Measurements from ENCODE around the gene TEX13D.
"Not testable (repeated sequence)": the region's sequence is repeated elsewhere in the genome, so short reads cannot be mapped to it uniquely, and the experiment has no call there.

The TEX13D gene

GRCh38 chrX:124332481-124333424 is at the start of gene TEX13D:
Gene TEX13D, plus strand, starts transcription at chrX:124332660. Its CDS starts 258 bp downstream, at chrX:124332918.
- DNase-seq (ENCODE audit: low read depth in 3 of 3, low spot score in 1 of 3): no peak

- DNase-seq (ENCODE audit: low read depth in 3 of 3, low spot score in 1 of 3): no peak
Measured at GRCh38 chrX:124289443-124289842, 43.0 kb upstream of the TEX13D start.

GRCh38 chrX:124293810-124294209 is 38.6 kb upstream of the TEX13D start:
- no peak for DNase-seq (ENCODE audit: low read depth in 3 of 3, low spot score in 1 of 3)

GRCh38 chrX:124299323-124299722 is 33.1 kb upstream of the TEX13D start:
- DNase-seq (ENCODE audit: low read depth in 3 of 3, low spot score in 1 of 3): not testable (repeated sequence)

- DNase-seq (ENCODE audit: low read depth in 3 of 3, low spot score in 1 of 3): no peak
Measured at GRCh38 chrX:124300405-124300804, 32.1 kb upstream of the TEX13D start.

GRCh38 chrX:124307253-124307907 is 25.1 kb upstream of the TEX13D start:
- DNase-seq (ENCODE audit: low read depth in 3 of 3, low spot score in 1 of 3): no peak

GRCh38 chrX:124325732-124326131 is 6.7 kb upstream of the TEX13D start:
- DNase-seq (ENCODE audit: low read depth in 3 of 3, low spot score in 1 of 3): no peak

GRCh38 chrX:124328765-124329164 is 3.7 kb upstream of the TEX13D start:
- DNase-seq (ENCODE audit: low read depth in 3 of 3, low spot score in 1 of 3): no peak

- no peak for DNase-seq (ENCODE audit: low read depth in 3 of 3, low spot score in 1 of 3)
Measured at GRCh38 chrX:124333862-124334261, 1.4 kb downstream of the TEX13D start.

- DNase-seq (ENCODE audit: low read depth in 3 of 3, low spot score in 1 of 3): not testable (repeated sequence)
Measured at GRCh38 chrX:124334555-124334954, 2.1 kb downstream of the TEX13D start.

GRCh38 chrX:124335598-124335997 is 3.1 kb downstream of the TEX13D start:
- no peak for DNase-seq (ENCODE audit: low read depth in 3 of 3, low spot score in 1 of 3)

GRCh38 chrX:124337916-124338315 is 5.5 kb downstream of the TEX13D start:
- no peak for DNase-seq (ENCODE audit: low read depth in 3 of 3, low spot score in 1 of 3)

GRCh38 chrX:124338733-124339514 is 6.5 kb downstream of the TEX13D start:
- DNase-seq (ENCODE audit: low read depth in 3 of 3, low spot score in 1 of 3): no peak

- no peak for DNase-seq (ENCODE audit: low read depth in 3 of 3, low spot score in 1 of 3)
Measured at GRCh38 chrX:124341396-124342132, 9.1 kb downstream of the TEX13D start.

GRCh38 chrX:124342174-124342867 is 9.9 kb downstream of the TEX13D start:
- no peak for DNase-seq (ENCODE audit: low read depth in 3 of 3, low spot score in 1 of 3)

- DNase-seq (ENCODE audit: low read depth in 3 of 3, low spot score in 1 of 3): no peak
Measured at GRCh38 chrX:124343016-124343415, 10.6 kb downstream of the TEX13D start.

GRCh38 chrX:124344246-124344645 is 11.8 kb downstream of the TEX13D start:
- no peak for DNase-seq (ENCODE audit: low read depth in 3 of 3, low spot score in 1 of 3)

- no peak for DNase-seq (ENCODE audit: low read depth in 3 of 3, low spot score in 1 of 3)
Measured at GRCh38 chrX:124346117-124346876, 13.8 kb downstream of the TEX13D start, which contains the start of gene SH2D1A. Gene SH2D1A, plus strand, starts transcription at chrX:124346563. Its CDS starts 80 bp downstream, at chrX:124346643.

- DNase-seq (ENCODE audit: low read depth in 3 of 3, low spot score in 1 of 3): no peak
Measured at GRCh38 chrX:124346877-124347241, 14.4 kb downstream of the TEX13D start.
